ENCODE measurements around the gene ZFYVE21. TPM values are rescaled to one million over a fixed set of nuclear protein-coding genes. Genes with fewer than 3 reads are reported as not detected.

The ZFYVE21 gene
- total RNA-seq, 1 donor from 2014 or later = 86.6 TPM

- DNase-seq (ENCODE audit: low spot score) (peak; percentile 45), ATAC-seq (peak; percentile 44)
- intact Hi-C loops (cut with DNase I) = no loop called here
These were observed 27.1 kb downstream of the ZFYVE21 start for GRCh38 chr14:103742499-103743255.

GRCh38 chr14:103743691-103744090 is 28.1 kb downstream of the ZFYVE21 start:
- intact Hi-C loops (cut with DNase I) = no loop called here
- ATAC-seq = peak; percentile 55
- no peak for DNase-seq (ENCODE audit: low spot score)

GRCh38 chr14:103744621-103745395 is 29.2 kb downstream of the ZFYVE21 start:
- intact Hi-C loops (cut with DNase I) = no loop called here
- ATAC-seq (no peak), DNase-seq (ENCODE audit: low spot score) (no peak)

GRCh38 chr14:103745424-103745823 is 29.8 kb downstream of the ZFYVE21 start:
- ATAC-seq (no peak), DNase-seq (ENCODE audit: low spot score) (no peak)
- intact Hi-C loops (cut with DNase I) = no loop called here

GRCh38 chr14:103746701-103747100 is 31.1 kb downstream of the ZFYVE21 start:
- DNase-seq (ENCODE audit: low spot score) (no peak), ATAC-seq (no peak)
- intact Hi-C loops (cut with DNase I) = no loop called here

GRCh38 chr14:103748534-103748857 is 32.9 kb downstream of the ZFYVE21 start:
- DNase-seq (ENCODE audit: low spot score) (no peak), ATAC-seq (no peak)
- intact Hi-C loops (cut with DNase I) = no loop called here

- ATAC-seq = no peak
- intact Hi-C loops (cut with DNase I) = no loop called here
These were observed 33.8 kb downstream of the ZFYVE21 start for GRCh38 chr14:103749452-103749851.

GRCh38 chr14:103749860-103750259 is 34.2 kb downstream of the ZFYVE21 start:
- intact Hi-C loops (cut with DNase I) = no loop called here
- DNase-seq (ENCODE audit: low spot score) = no peak
- no peak for ATAC-seq

More at GRCh38 chr14:103749452-103749851, 33.8 kb downstream of the ZFYVE21 start:
- no peak for DNase-seq (ENCODE audit: low spot score)

GRCh38 chr14:103753774-103754173 is 38.2 kb downstream of the ZFYVE21 start:
- DNase-seq (ENCODE audit: low spot score) = no peak
- intact Hi-C loops (cut with DNase I) = no loop called here
- ATAC-seq = no peak

- intact Hi-C loops (cut with DNase I) = no loop called here
- no peak for ATAC-seq
- DNase-seq (ENCODE audit: low spot score) = no peak
These were observed 39.5 kb downstream of the ZFYVE21 start for GRCh38 chr14:103755060-103755459.

GRCh38 chr14:103758059-103758776 is 42.6 kb downstream of the ZFYVE21 start:
- intact Hi-C loops (cut with DNase I) = no loop called here
- DNase-seq (ENCODE audit: low spot score) (no peak), ATAC-seq (no peak)

GRCh38 chr14:103762036-103762435 is 46.4 kb downstream of the ZFYVE21 start:
- intact Hi-C loops (cut with DNase I) = no loop called here
- ATAC-seq = no peak
- no peak for DNase-seq (ENCODE audit: low spot score)

GRCh38 chr14:103762541-103762940 is 46.9 kb downstream of the ZFYVE21 start:
- intact Hi-C loops (cut with DNase I) = no loop called here
- DNase-seq (ENCODE audit: low spot score) (no peak), ATAC-seq (no peak)

GRCh38 chr14:103763730-103764488 is 48.3 kb downstream of the ZFYVE21 start:
- DNase-seq (ENCODE audit: low spot score) (no peak), ATAC-seq (no peak)
- intact Hi-C loops (cut with DNase I) = no loop called here

GRCh38 chr14:103765526-103765925 is 49.9 kb downstream of the ZFYVE21 start:
- intact Hi-C loops (cut with DNase I) = no loop called here
- ATAC-seq (no peak), DNase-seq (ENCODE audit: low spot score) (no peak)

- DNase-seq (ENCODE audit: low spot score) (no peak), ATAC-seq (no peak)
- intact Hi-C loops (cut with DNase I) = no loop called here
These were observed 51.8 kb downstream of the ZFYVE21 start for GRCh38 chr14:103767336-103767894.

- DNase-seq (ENCODE audit: low spot score) (no peak), ATAC-seq (no peak)
- intact Hi-C loops (cut with DNase I) = no loop called here
These were observed 54.9 kb downstream of the ZFYVE21 start for GRCh38 chr14:103770500-103770899.

GRCh38 chr14:103770902-103771301 is 55.3 kb downstream of the ZFYVE21 start:
- DNase-seq (ENCODE audit: low spot score) (no peak), ATAC-seq (no peak)
- intact Hi-C loops (cut with DNase I) = no loop called here
